Kidney epithelial cell (primary cell): ENCODE results near the gene C14orf180. TPM values are rescaled to one million over a fixed set of nuclear protein-coding genes. Genes with fewer than 3 reads are reported as not detected.

Source experiments
- DNase-seq: peaks from one replicate; pipeline ENCODE4 v3.0.0-alpha.2; 2010; ENCODE audit warnings: low read depth
- H3K27me3 ChIP-seq: 2 replicates; pipeline ENCODE4 v1.6.0; 2011; ENCODE audit warnings: low read length; ENCODE audit not compliant: control insufficient read depth, insufficient read depth
- H3K36me3 ChIP-seq: 2 replicates; pipeline ENCODE4 v1.5.1; 2011; ENCODE audit warnings: low read length; ENCODE audit not compliant: control insufficient read depth, insufficient read depth
- H3K4me3 ChIP-seq: 2 replicates; pipeline ENCODE4 v1.5.1; 2011; ENCODE audit warnings: low read depth, mild to moderate bottlenecking, control low read depth, low read length
- CTCF ChIP-seq: IDR thresholded peaks from 2 replicates; pipeline ENCODE4 v1.5.1; 2011; ENCODE audit warnings: mild to moderate bottlenecking, moderate library complexity, low read length, control low read depth, inconsistent platforms; ENCODE audit not compliant: insufficient read depth, poor library complexity, severe bottlenecking
- total RNA-seq: library from RNA; depleted of rRNA; stranded (reverse); fragments of >200 nt; gene quantifications from 2 replicates; pipeline ENCODE4 v1.2.3, GENCODE V29; 2015

Gene C14orf180
- total RNA-seq, 1 donor from 2014 or later: not detected

- no peak for DNase-seq
- H3K4me3 ChIP-seq: no peak overlapping the region
- H3K27me3 ChIP-seq: peaks cover 71% of the 10 kb centered on the region
- no peak for TF ChIP-seq CTCF
- no peaks in the 10 kb centered on the region for H3K36me3 ChIP-seq
These were observed 16.3 kb upstream of the C14orf180 start for GRCh38 chr14:104563191-104563741.

GRCh38 chr14:104563742-104564615 lies 15.6 kb upstream of the C14orf180 start:
- Histone ChIP-seq H3K4me3 (no peak overlapping the region), H3K36me3 (no peaks in the 10 kb centered on the region), H3K27me3 (peaks cover 67% of the 10 kb centered on the region)
- TF ChIP-seq CTCF: peak; percentile 82
- DNase-seq: no peak

GRCh38 chr14:104564744-104565679 lies 14.6 kb upstream of the C14orf180 start:
- H3K4me3 ChIP-seq: no peak overlapping the region
- TF ChIP-seq CTCF: no peak
- no peaks in the 10 kb centered on the region for H3K36me3 ChIP-seq
- peaks cover 69% of the 10 kb centered on the region for H3K27me3 ChIP-seq
- DNase-seq: no peak

GRCh38 chr14:104567141-104567956 lies 12.2 kb upstream of the C14orf180 start:
- no peak for TF ChIP-seq CTCF
- DNase-seq: no peak
- no peaks in the 10 kb centered on the region for H3K36me3 ChIP-seq
- no peak overlapping the region for H3K4me3 ChIP-seq
- peaks cover 65% of the 10 kb centered on the region for H3K27me3 ChIP-seq

- DNase-seq: no peak
- Histone ChIP-seq H3K36me3 (no peaks in the 10 kb centered on the region), H3K4me3 (no peak overlapping the region), H3K27me3 (peaks cover 61% of the 10 kb centered on the region)
- no peak for TF ChIP-seq CTCF
These were observed 11.7 kb upstream of the C14orf180 start for GRCh38 chr14:104567957-104568225.
